Stimulated activated CD8-positive, alpha-beta memory T cell treated with anti-CD3 and anti-CD28 coated beads, Interleukin-12 subunit alpha, Interleukin-12 subunit beta, amount 100 ng/mL, for 1 hour (primary cell): ENCODE data around the gene RNF17.

Source experiments
- DNase-seq: peaks from one replicate; pipeline ENCODE4 v3.0.0-alpha.2; 2020; ENCODE audit warnings: low read depth

RNF17 gene

DNA sequence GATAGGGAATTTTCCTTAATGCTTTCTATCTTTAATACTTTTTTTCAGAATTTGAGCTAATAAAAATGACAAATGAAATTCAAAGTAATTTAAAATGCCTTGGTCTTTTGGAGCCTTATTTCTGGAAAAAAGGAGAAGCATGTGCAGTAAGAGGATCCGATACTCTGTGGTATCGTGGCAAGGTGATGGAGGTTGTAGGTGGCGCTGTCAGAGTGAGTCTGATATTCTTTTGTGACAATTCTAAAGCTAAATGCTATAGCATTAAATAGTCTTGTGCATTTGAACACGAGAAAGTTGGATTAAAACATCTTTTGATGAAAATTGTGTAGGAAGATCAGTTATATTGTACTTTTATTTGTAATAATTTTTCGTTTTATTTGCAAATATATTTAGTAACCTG, 95.0 kb downstream of the RNF17 start:
- DNase-seq, result no peak

DNA sequence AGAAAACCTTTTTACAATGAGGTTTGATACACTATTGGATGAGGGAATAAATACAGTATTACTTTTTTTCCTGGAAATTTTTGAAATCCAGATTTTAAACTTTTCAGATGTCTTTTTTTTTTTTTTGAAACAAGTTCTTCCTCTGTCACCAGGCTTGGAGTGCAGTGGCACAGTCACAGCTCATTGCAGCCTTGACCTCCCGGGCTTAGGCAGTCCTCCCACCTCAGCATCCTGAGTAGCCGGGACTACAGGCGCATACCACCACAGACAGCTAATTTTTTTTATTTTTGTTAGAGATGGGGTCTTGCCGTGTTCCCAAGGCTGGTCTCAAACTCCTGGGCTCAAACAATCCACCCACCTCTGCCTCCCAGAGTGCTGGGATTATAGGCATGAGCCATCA, 96.8 kb downstream of the RNF17 start:
- DNase-seq, result no peak

GRCh38 chr13:24861617-24862362, 97.8 kb downstream of the RNF17 start:
- no peak for DNase-seq

DNA sequence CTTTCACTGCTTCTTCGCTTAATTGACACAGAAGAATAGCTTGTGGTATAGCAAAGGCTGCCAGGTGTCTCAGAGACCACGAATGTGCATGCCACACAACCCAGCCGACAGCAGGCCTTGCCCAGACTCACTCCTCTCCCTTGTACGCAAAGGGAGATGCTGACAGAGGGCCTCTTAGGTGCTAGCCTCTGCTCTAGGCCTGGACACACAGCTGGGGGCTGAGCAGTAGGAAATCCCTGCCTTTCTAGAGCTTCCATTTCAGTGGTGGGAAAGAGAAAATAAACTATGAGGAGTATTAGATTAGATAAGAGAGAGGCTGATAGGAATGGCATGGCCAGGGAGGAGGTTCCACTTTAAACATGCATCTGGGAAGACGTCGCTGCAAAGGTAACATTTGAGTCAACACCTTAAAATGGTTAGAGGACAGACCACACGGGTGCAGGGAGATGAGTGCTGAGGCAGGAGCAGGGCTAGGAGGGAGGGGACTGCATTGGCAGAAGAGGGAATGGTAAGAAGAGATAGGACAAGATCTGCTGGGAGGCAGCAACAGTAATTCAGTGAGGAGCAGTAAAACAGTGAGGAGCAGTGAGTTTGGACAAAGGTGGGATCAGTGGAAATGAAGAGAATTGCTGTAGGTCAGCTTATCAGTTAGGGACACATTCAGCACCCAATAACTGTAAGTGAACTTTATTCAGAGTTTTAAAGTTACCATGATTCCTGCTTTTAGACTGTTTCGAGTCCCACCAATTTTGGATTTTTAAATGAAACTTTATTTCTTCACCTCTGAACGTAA, 100.0 kb downstream of the RNF17 start:
- no peak for DNase-seq

GRCh38 chr13:24864579-24864978, 100.6 kb downstream of the RNF17 start:
- no peak for DNase-seq

- DNase-seq, result no peak
Observed at GRCh38 chr13:24865163-24865953, 101.4 kb downstream of the RNF17 start.

GRCh38 chr13:24866488-24866887, 102.5 kb downstream of the RNF17 start:
- DNase-seq, result no peak

DNA sequence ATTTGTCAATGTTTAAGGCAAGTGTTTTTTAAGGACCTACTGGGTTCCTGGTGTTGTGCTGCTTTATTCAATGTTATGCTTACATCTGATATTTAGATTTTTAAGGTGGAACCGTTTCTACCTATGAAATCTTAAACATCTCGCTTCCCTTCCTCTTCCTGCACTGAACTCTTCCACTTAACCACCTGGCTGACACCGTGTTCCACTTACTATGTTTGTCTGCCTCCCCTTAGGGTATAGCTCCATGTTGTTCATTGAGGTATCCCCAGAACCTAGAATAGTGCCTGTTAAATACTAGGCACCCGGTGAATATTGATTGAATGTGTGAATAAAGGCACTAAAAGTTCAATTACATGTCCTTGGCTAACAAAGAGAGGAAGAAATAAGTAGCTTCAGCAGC, 104.9 kb downstream of the RNF17 start:
- no peak for DNase-seq

GRCh38 chr13:24870380-24870760, 106.4 kb downstream of the RNF17 start:
- DNase-seq, result no peak

DNA sequence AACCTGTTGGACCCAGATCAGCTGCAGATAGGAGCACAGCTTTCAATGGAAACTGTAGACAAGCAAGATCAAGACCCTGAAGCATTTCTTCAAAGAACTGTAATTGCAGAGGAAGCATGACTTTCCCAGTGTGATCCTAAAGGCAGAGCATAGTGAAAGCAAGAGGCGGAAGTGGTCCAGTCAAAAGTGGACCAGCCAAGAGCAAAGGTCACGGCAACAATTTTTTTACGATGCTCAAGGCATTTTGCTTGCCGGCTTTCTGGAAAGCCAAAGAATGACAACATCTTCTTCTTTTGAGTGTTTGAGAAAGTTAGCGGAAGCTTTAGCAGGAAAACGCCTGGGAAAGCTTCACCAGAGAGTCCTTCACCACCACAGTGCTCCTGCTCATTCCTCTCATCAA, 111.6 kb downstream of the RNF17 start:
- DNase-seq, result no peak

DNA sequence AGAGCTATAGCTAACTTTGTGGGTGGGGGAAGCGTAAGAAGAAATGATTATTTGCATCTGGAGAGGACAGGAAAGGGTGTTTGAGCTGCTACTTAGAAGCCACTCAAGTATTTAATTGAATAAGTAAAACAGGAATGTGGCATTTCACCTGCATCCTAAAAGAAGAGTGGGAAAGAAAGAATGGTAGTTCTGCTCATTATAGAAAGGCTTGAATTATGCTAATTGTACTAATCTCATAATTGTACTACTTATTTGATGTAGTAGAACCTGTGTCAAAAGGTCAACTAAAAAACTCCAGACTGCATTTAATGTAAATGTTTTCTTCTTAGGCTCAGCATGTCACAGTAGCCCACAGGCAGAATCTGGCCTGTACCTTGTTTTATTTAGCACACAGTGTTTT, 113.6 kb downstream of the RNF17 start:
- DNase-seq, result no peak

DNA sequence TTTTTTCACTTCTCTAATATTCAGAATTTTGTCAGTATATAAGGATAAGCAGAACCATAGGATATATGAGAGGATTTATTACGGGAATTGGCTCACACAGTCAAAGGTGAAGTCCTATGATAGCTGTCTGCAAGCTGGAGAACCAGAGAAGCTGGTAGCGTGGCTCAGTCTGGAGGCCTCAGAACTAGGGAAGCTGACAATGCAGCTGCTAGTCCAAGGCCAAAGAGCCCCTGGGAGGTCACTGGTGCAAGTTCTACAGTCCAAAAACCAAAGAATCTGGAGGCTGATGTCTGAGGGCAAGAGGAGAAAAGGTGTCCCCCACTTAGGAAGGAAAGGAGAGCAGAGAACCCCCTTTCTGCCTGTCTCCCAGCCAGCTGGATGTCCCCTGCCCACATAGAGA, 114.4 kb downstream of the RNF17 start:
- no peak for DNase-seq

DNA sequence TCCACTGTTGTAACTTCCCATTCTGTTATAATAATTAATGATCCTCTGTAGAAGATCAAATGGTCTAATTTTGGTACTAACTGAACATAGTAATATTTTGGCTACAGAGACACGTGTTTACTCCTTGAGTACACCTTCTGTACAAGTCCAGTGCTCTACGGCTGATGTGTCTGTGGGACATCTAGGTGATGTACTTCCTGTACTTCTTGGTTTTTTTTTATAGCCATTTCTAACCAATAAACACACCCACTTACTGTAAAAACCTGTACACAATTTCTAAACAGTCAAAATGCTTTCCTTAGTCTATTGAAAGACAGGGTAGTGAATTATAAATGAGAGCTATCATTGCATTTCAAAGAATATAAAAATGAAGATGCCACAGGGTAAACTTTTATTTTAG, 118.7 kb downstream of the RNF17 start:
- no peak for DNase-seq

- no peak for DNase-seq
Observed at GRCh38 chr13:24887759-24888158, 123.8 kb downstream of the RNF17 start.

GRCh38 chr13:24888291-24888931, 124.4 kb downstream of the RNF17 start:
- DNase-seq, result no peak

DNA sequence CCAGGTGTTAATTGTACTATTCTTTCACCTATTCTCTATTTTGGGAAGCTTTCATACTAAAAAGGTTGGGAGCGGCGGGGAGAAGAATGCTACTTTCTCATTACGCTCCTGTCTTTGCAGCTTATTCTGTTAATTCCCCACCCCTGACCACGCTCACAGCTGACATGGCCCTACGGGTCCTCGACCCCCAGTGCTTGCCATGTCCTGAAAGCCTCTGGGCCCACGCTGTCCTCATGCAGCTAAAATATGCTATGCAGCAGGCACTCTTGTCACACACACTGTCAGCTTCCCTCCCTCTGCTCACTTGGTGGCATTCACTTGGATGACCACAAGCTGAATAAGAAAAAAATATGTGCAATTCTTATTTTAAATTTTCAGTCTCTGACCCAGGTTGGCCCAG, 126.3 kb downstream of the RNF17 start:
- DNase-seq, result no peak

GRCh38 chr13:24891476-24892108, 127.6 kb downstream of the RNF17 start:
- no peak for DNase-seq

- DNase-seq, result no peak
Observed at GRCh38 chr13:24892829-24893228, 128.9 kb downstream of the RNF17 start.

- no peak for DNase-seq
Observed at GRCh38 chr13:24893863-24894262, 129.9 kb downstream of the RNF17 start.

DNA sequence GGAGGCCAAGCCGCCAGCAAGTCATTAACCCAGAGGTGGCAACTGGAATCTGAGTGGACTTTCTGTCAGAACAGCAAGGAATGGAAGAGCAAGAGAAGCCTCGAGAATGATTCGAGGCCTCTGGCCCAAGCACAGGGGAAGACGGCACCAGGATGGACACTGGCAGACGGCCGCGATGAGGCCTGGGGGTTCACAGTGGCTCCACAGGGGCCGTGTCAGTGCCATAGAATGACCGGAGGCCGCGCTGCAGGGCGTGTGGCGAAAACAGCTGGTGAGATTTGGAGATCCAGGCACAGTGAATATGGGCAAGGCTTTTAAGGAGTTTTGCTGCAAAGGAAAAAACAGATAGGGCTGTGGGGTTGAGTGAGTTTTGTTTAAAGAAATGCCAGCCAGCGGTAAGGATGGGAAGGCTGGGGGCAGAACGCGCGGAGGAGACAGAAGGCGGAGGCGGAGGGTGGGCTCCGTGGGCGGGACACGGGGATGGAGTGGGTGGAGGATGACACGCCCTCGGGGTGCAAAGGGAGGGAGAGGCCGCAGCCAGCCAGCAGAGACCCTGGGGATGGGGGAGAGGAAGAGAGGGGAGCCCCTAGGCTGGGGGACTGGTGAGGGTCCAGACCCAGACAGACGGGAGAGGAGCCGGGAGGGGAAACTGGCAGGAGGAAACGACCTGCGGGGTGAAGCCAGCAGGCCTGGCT, 130.5 kb downstream of the RNF17 start:
- DNase-seq, result no peak

DNA sequence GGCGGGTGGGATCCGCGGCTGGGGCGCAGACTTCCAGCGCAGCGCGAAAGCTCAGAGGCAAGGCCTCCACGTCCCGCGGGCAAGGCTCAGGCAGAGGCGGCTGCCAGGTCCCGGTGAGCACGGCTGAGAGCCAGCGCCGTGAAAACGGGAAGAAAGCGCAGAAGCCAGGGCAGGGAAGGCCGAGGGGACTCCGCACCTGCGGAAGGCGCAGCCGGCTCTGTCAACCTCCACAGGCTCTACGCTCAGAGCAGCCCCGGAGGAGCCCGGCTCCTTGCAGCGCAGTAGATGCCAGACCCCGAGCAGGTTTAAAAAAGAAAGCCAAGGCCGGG, 131.0 kb downstream of the RNF17 start:
- DNase-seq, result no peak
